DOHH2 (cell line): ENCODE results near the gene SGSH.

Source experiments
- EZH2phosphoT487 ChIP-seq: fragments of 200-600 bp; sonication (generic); IDR thresholded peaks from 2 replicates; pipeline ENCODE4 v1.6.1; 2017; ENCODE audit warnings: borderline replicate concordance, mild to moderate bottlenecking, antibody characterized with exemption, low read length, moderate library complexity, mixed read lengths
- TF ChIP-seq, protein P1 (sequence below): fragments of 200-600 bp; sonication (generic); IDR thresholded peaks from one replicate; pipeline ENCODE4 v1.5.1; 2014; ENCODE audit warnings: antibody characterized with exemption, mild to moderate bottlenecking, low read depth, low read length; ENCODE audit not compliant: poor library complexity, severe bottlenecking

DNA sequence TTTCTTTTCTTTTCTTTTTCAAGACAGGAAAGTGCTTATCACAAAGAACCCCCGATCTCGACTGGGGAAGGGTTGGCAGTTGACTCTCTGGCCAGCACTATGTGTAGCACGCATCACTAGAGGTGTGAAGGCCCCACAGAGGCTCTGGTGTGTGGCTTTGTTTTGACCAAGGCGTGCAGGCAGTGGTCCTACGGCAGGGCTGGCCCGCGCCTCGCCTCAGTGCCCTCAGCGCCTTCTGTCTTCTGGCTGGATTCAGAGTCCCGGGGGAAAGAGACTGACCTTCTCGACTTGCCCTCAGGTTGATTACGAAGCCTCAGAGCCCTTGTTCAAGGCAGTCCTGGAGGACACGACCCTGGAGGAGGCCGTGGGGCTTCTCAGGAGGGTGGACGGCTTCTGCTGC lies 18.7 kb downstream of the SGSH start:
- TF ChIP-seq, protein P1, sequence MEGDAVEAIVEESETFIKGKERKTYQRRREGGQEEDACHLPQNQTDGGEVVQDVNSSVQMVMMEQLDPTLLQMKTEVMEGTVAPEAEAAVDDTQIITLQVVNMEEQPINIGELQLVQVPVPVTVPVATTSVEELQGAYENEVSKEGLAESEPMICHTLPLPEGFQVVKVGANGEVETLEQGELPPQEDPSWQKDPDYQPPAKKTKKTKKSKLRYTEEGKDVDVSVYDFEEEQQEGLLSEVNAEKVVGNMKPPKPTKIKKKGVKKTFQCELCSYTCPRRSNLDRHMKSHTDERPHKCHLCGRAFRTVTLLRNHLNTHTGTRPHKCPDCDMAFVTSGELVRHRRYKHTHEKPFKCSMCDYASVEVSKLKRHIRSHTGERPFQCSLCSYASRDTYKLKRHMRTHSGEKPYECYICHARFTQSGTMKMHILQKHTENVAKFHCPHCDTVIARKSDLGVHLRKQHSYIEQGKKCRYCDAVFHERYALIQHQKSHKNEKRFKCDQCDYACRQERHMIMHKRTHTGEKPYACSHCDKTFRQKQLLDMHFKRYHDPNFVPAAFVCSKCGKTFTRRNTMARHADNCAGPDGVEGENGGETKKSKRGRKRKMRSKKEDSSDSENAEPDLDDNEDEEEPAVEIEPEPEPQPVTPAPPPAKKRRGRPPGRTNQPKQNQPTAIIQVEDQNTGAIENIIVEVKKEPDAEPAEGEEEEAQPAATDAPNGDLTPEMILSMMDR: no peak
- no peak for TF ChIP-seq EZH2phosphoT487
